ENCODE results near the gene COL11A2. TPM values are rescaled to one million over a fixed set of nuclear protein-coding genes. Genes with fewer than 3 reads are reported as not detected.

Gene COL11A2
- total and polyA plus RNA-seq, 2 of the 13 experiments (the other 11 are each of a cell fraction or from before 2014, with no cell fraction given): 0.55 TPM

GRCh38 chr6:33198159-33198852 lies 6.0 kb upstream of the COL11A2 start (continued):
- TF ChIP-seq, protein P1, sequence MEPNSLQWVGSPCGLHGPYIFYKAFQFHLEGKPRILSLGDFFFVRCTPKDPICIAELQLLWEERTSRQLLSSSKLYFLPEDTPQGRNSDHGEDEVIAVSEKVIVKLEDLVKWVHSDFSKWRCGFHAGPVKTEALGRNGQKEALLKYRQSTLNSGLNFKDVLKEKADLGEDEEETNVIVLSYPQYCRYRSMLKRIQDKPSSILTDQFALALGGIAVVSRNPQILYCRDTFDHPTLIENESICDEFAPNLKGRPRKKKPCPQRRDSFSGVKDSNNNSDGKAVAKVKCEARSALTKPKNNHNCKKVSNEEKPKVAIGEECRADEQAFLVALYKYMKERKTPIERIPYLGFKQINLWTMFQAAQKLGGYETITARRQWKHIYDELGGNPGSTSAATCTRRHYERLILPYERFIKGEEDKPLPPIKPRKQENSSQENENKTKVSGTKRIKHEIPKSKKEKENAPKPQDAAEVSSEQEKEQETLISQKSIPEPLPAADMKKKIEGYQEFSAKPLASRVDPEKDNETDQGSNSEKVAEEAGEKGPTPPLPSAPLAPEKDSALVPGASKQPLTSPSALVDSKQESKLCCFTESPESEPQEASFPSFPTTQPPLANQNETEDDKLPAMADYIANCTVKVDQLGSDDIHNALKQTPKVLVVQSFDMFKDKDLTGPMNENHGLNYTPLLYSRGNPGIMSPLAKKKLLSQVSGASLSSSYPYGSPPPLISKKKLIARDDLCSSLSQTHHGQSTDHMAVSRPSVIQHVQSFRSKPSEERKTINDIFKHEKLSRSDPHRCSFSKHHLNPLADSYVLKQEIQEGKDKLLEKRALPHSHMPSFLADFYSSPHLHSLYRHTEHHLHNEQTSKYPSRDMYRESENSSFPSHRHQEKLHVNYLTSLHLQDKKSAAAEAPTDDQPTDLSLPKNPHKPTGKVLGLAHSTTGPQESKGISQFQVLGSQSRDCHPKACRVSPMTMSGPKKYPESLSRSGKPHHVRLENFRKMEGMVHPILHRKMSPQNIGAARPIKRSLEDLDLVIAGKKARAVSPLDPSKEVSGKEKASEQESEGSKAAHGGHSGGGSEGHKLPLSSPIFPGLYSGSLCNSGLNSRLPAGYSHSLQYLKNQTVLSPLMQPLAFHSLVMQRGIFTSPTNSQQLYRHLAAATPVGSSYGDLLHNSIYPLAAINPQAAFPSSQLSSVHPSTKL (CRISPR knock-in tag; IDR thresholded peaks at IDR 0.05): peak; percentile 99
- no peak for TF ChIP-seq CENPX (CRISPR knock-in tag; IDR thresholded peaks at IDR 0.05)
- peak; percentile 93 for TF ChIP-seq ZNF263 (CRISPR knock-in tag; IDR thresholded peaks at IDR 0.05)
- TF ChIP-seq ZNF274 (CRISPR knock-in tag; IDR thresholded peaks at IDR 0.05): no peak
- TF ChIP-seq FUBP1 (CRISPR knock-in tag; IDR thresholded peaks at IDR 0.05; ENCODE audit: borderline replicate concordance): no peak; the same call in 1 of the 2 replicates
- peak; percentile 68; the same call in 1 of the 2 replicates for TF ChIP-seq NRL (CRISPR knock-in tag; IDR thresholded peaks at IDR 0.05; ENCODE audit: borderline replicate concordance)
- no peak for TF ChIP-seq MTF2 (CRISPR knock-in tag; IDR thresholded peaks at IDR 0.05; ENCODE audit: borderline replicate concordance)
- no peak for TF ChIP-seq KDM2A (CRISPR knock-in tag; IDR thresholded peaks at IDR 0.05; ENCODE audit: borderline replicate concordance, low read depth)
- TF ChIP-seq ZMYM2 (CRISPR knock-in tag; IDR thresholded peaks at IDR 0.05): 0 out of 2 replicates have a peak, but pooled peaks have one; percentile 35
- no peak for TF ChIP-seq RBM39 (IDR thresholded peaks at IDR 0.05; ENCODE audit: low read depth, low read length, poor library complexity, severe bottlenecking)
- TF ChIP-seq ZSCAN12 (CRISPR knock-in tag; IDR thresholded peaks at IDR 0.05): no peak
- TF ChIP-seq ZBTB8A (CRISPR knock-in tag; IDR thresholded peaks at IDR 0.05; ENCODE audit: borderline replicate concordance, low read depth): no peak
- peak; percentile 49 for TF ChIP-seq ZFY (CRISPR knock-in tag; IDR thresholded peaks at IDR 0.05)
- peak; percentile 72; the same call in 1 of the 2 replicates for TF ChIP-seq ZC3H13 (CRISPR knock-in tag; IDR thresholded peaks at IDR 0.05)
- TF ChIP-seq ZNF18 (CRISPR knock-in tag; IDR thresholded peaks at IDR 0.05; ENCODE audit: insufficient replicate concordance): peak; percentile 34
- TF ChIP-seq ZFP41 (CRISPR knock-in tag; IDR thresholded peaks at IDR 0.05; ENCODE audit: borderline replicate concordance): no peak
- peak; percentile 76; the same call in 1 of the 2 replicates for TF ChIP-seq ZNF230 (CRISPR knock-in tag; IDR thresholded peaks at IDR 0.05)
- no peak for TF ChIP-seq IRF1 (CRISPR knock-in tag; IDR thresholded peaks at IDR 0.05; ENCODE audit: low read depth)
